MM.1S (cell line): ENCODE measurements around the gene FNIP2.
"Not testable (repeated sequence)": the region's sequence is repeated elsewhere in the genome, so short reads cannot be mapped to it uniquely, and the experiment has no call there.

ENCODE experiments used
- EZH2 ChIP-seq: fragments of 300-600 bp; sonication (generic); optimal IDR thresholded peaks from 2 replicates; pipeline ENCODE3; 2017; ENCODE audit warnings: low read depth, mild to moderate bottlenecking, antibody characterized with exemption, low read length, mixed read lengths
- TF ChIP-seq, protein P1 (sequence below): fragments of 300-600 bp; sonication (generic); IDR thresholded peaks from 2 replicates; pipeline ENCODE4 v1.5.1; 2016; ENCODE audit warnings: antibody characterized with exemption, low read length, mixed read lengths

GRCh38 chr4:158828151-158828550 lies 59.3 kb downstream of the FNIP2 start:
- TF ChIP-seq, protein P1, sequence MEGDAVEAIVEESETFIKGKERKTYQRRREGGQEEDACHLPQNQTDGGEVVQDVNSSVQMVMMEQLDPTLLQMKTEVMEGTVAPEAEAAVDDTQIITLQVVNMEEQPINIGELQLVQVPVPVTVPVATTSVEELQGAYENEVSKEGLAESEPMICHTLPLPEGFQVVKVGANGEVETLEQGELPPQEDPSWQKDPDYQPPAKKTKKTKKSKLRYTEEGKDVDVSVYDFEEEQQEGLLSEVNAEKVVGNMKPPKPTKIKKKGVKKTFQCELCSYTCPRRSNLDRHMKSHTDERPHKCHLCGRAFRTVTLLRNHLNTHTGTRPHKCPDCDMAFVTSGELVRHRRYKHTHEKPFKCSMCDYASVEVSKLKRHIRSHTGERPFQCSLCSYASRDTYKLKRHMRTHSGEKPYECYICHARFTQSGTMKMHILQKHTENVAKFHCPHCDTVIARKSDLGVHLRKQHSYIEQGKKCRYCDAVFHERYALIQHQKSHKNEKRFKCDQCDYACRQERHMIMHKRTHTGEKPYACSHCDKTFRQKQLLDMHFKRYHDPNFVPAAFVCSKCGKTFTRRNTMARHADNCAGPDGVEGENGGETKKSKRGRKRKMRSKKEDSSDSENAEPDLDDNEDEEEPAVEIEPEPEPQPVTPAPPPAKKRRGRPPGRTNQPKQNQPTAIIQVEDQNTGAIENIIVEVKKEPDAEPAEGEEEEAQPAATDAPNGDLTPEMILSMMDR: not testable (repeated sequence)
- TF ChIP-seq EZH2: not testable (repeated sequence)
